ENCODE data around the gene ETFB.

GRCh38 chr19:51372649-51373504, 6.7 kb upstream of the ETFB start, which contains the start of gene NKG7:
- TF ChIP-seq CTCF (IDR thresholded peaks at IDR 0.05; ENCODE audit: low read depth, low read length, poor library complexity, severe bottlenecking) = no peak
- TF ChIP-seq EZH2phosphoT487 (IDR thresholded peaks at IDR 0.05; ENCODE audit: borderline replicate concordance, low read length) = no peak
